ENCODE data around the gene CROCC. TPM values are rescaled to one million over a fixed set of nuclear protein-coding genes. Genes with fewer than 3 reads are reported as not detected.

Gene CROCC
- polyA plus RNA-seq, 1 donor (not counting 4 experiments of a cell fraction or from before 2014, with no cell fraction given) = 8.2 TPM

GRCh38 chr1:16954579-16954978 is 32.8 kb downstream of the CROCC start:
- Histone ChIP-seq H3K27ac (ENCODE audit: control insufficient read depth, insufficient read depth, low read length) (no peak overlapping the region), H3K9me3 (ENCODE audit: control insufficient read depth, low read depth, low read length) (no peaks in the 10 kb centered on the region), H3K27me3 (ENCODE audit: control insufficient read depth, extremely low read depth, insufficient read depth, low read length) (no peaks in the 10 kb centered on the region), H4K20me1 (ENCODE audit: control insufficient read depth, extremely low read depth, insufficient read depth, low read length) (no peaks in the 10 kb centered on the region), H3K4me1 (ENCODE audit: control insufficient read depth, extremely low read depth, insufficient read depth, low read length) (peaks cover 3% of the 10 kb centered on the region), H2AFZ (ENCODE audit: control insufficient read depth, low read length) (no peak overlapping the region), H3K9ac (ENCODE audit: control insufficient read depth, extremely low read depth, insufficient read depth, low read length) (no peak overlapping the region), H3K79me2 (ENCODE audit: control insufficient read depth, insufficient read depth, low read length) (no peaks in the 10 kb centered on the region), H3K36me3 (ENCODE audit: control insufficient read depth in 2 of 2, extremely low read depth in 1 of 2, insufficient read depth in 2 of 2, low read length in 2 of 2) (peaks cover 8 to 12% of the 10 kb centered on the region in 2 experiments), H3K4me3 (ENCODE audit: control insufficient read depth in 2 of 3, extremely low read depth in 1 of 3, insufficient read depth in 2 of 3, low read depth in 1 of 3, low read length in 3 of 3) (no peak overlapping the region), H3K9me1 (ENCODE audit: control insufficient read depth, extremely low read depth, insufficient read depth, low read length) (no peaks in the 10 kb centered on the region), H3K4me2 (ENCODE audit: control insufficient read depth, extremely low read depth, insufficient read depth, low read depth, low read length) (no peak overlapping the region)
- DNase-seq (ENCODE audit: low read depth, low spot score) (no peak), FAIRE-seq (no peak)
- dilution Hi-C loops (cut with MboI; ENCODE audit: extremely low pct_ligation_motif_present, low sequenced_read_pairs) = no loop called here
- no peak for TF ChIP-seq EZH2 (IDR thresholded peaks at IDR 0.05; ENCODE audit: low read length)
- TF ChIP-seq CTCF (optimal IDR thresholded peaks at IDR 0.05 in 1 of 3, IDR thresholded peaks at IDR 0.05 in 1 of 3, conservative IDR thresholded peaks at IDR 0.05 in 1 of 3; ENCODE audit: extremely low read depth in 1 of 3, insufficient read depth in 2 of 3, low read length in 3 of 3) = no peak

- dilution Hi-C loops (cut with MboI; ENCODE audit: extremely low pct_ligation_motif_present, low sequenced_read_pairs) = no loop called here
- H3K9me3 ChIP-seq (ENCODE audit: control insufficient read depth, low read depth, low read length) = no peaks in the 10 kb centered on the region
- H3K27me3 ChIP-seq (ENCODE audit: control insufficient read depth, extremely low read depth, insufficient read depth, low read length) = no peaks in the 10 kb centered on the region
- peaks cover 3% of the 10 kb centered on the region for H3K4me1 ChIP-seq (ENCODE audit: control insufficient read depth, extremely low read depth, insufficient read depth, low read length)
- H3K27ac ChIP-seq (ENCODE audit: control insufficient read depth, insufficient read depth, low read length) = no peak overlapping the region
- no peaks in the 10 kb centered on the region for H3K79me2 ChIP-seq (ENCODE audit: control insufficient read depth, insufficient read depth, low read length)
- DNase-seq (ENCODE audit: low read depth, low spot score) (no peak), FAIRE-seq (no peak)
- no peaks in the 10 kb centered on the region for H4K20me1 ChIP-seq (ENCODE audit: control insufficient read depth, extremely low read depth, insufficient read depth, low read length)
- peaks cover 8 to 12% of the 10 kb centered on the region in 2 experiments for H3K36me3 ChIP-seq (ENCODE audit: control insufficient read depth in 2 of 2, extremely low read depth in 1 of 2, insufficient read depth in 2 of 2, low read length in 2 of 2)
- H3K9ac ChIP-seq (ENCODE audit: control insufficient read depth, extremely low read depth, insufficient read depth, low read length) = no peak overlapping the region
- H2AFZ ChIP-seq (ENCODE audit: control insufficient read depth, low read length) = no peak overlapping the region
- no peak for TF ChIP-seq CTCF (optimal IDR thresholded peaks at IDR 0.05 in 1 of 3, IDR thresholded peaks at IDR 0.05 in 1 of 3, conservative IDR thresholded peaks at IDR 0.05 in 1 of 3; ENCODE audit: extremely low read depth in 1 of 3, insufficient read depth in 2 of 3, low read length in 3 of 3)
- no peak for TF ChIP-seq EZH2 (IDR thresholded peaks at IDR 0.05; ENCODE audit: low read length)
- no peaks in the 10 kb centered on the region for H3K9me1 ChIP-seq (ENCODE audit: control insufficient read depth, extremely low read depth, insufficient read depth, low read length)
- no peak overlapping the region for H3K4me3 ChIP-seq (ENCODE audit: control insufficient read depth in 2 of 3, extremely low read depth in 1 of 3, insufficient read depth in 2 of 3, low read depth in 1 of 3, low read length in 3 of 3)
- no peak overlapping the region for H3K4me2 ChIP-seq (ENCODE audit: control insufficient read depth, extremely low read depth, insufficient read depth, low read depth, low read length)
Observed at GRCh38 chr1:16955186-16955585, 33.5 kb downstream of the CROCC start.
